Activated naive CD4-positive, alpha-beta T cell treated with anti-CD3 and anti-CD28 coated beads, Interleukin-2, amount 50 U/mL, for 24 hours (primary cell): ENCODE data around the gene SLX1A.
A peak's percentile ranks its signal among the peaks of the same experiment; 100 is the strongest.
"Not testable (repeated sequence)": the region's sequence is repeated elsewhere in the genome, so short reads cannot be mapped to it uniquely, and the experiment has no call there.

ENCODE experiments used
- H3K27ac Mint-ChIP-seq: one replicate; pipeline ENCODE4 v1.8.0; 2021; ENCODE audit warnings: mild to moderate bottlenecking, mixed read lengths
- H3K27me3 Mint-ChIP-seq: one replicate; pipeline ENCODE4 v1.8.0; 2021; ENCODE audit warnings: mixed read lengths
- H3K36me3 Mint-ChIP-seq: one replicate; pipeline ENCODE4 v1.8.0; 2021; ENCODE audit warnings: mixed read lengths
- H3K4me1 Mint-ChIP-seq: one replicate; pipeline ENCODE4 v1.8.0; 2021; ENCODE audit warnings: mixed read lengths
- H3K4me3 Mint-ChIP-seq: one replicate; pipeline ENCODE4 v1.8.0; 2021; ENCODE audit warnings: mild to moderate bottlenecking, mixed read lengths
- H3K9me3 Mint-ChIP-seq: one replicate; pipeline ENCODE4 v1.8.0; 2021; ENCODE audit warnings: mixed read lengths

The SLX1A gene

GRCh38 chr16:30176876-30177275 lies 16.8 kb upstream of the SLX1A start:
- H3K36me3 Mint-ChIP-seq, H3K4me3 Mint-ChIP-seq, H3K9me3 Mint-ChIP-seq, H3K4me1 Mint-ChIP-seq, H3K27me3 Mint-ChIP-seq, H3K27ac Mint-ChIP-seq: not testable (repeated sequence)

GRCh38 chr16:30179195-30179594 lies 14.5 kb upstream of the SLX1A start:
- no peaks in the 10 kb centered on the region for H3K9me3 Mint-ChIP-seq
- H3K27ac Mint-ChIP-seq: no peak overlapping the region
- H3K27me3 Mint-ChIP-seq: no peaks in the 10 kb centered on the region
- H3K4me3 Mint-ChIP-seq: no peak overlapping the region
- H3K4me1 Mint-ChIP-seq: peaks cover 13% of the 10 kb centered on the region
- H3K36me3 Mint-ChIP-seq: no peaks in the 10 kb centered on the region

- Mint-ChIP-seq H3K9me3 (no peaks in the 10 kb centered on the region), H3K27ac (no peak overlapping the region), H3K4me3 (no peak overlapping the region), H3K4me1 (peaks cover 13% of the 10 kb centered on the region), H3K36me3 (peaks cover 3% of the 10 kb centered on the region), H3K27me3 (no peaks in the 10 kb centered on the region)
These were observed 13.7 kb upstream of the SLX1A start for GRCh38 chr16:30179931-30180330.

GRCh38 chr16:30180741-30181140 lies 12.9 kb upstream of the SLX1A start:
- Mint-ChIP-seq H3K27me3 (no peaks in the 10 kb centered on the region), H3K27ac (no peak overlapping the region), H3K4me1 (peaks cover 13% of the 10 kb centered on the region), H3K4me3 (no peak overlapping the region), H3K36me3 (peaks cover 3% of the 10 kb centered on the region), H3K9me3 (no peaks in the 10 kb centered on the region)

GRCh38 chr16:30183233-30184095 lies 10.2 kb upstream of the SLX1A start, which contains the start of gene CORO1A:
CORO1A (plus strand) TSS chr16:30183602; CDS start chr16:30185210, 1,608 bp downstream.
- Mint-ChIP-seq H3K4me1 (peaks cover 29% of the 10 kb centered on the region), H3K27me3 (no peaks in the 10 kb centered on the region), H3K27ac (peak within 1 kb of the TSS; percentile 97), H3K36me3 (peaks cover 12% of the 10 kb centered on the region), H3K9me3 (no peaks in the 10 kb centered on the region), H3K4me3 (peak within 1 kb of the TSS; percentile 96)

GRCh38 chr16:30184096-30184890 lies 9.4 kb upstream of the SLX1A start:
- H3K4me3 Mint-ChIP-seq: peak overlapping the region; percentile 96
- H3K27ac Mint-ChIP-seq: peak overlapping the region; percentile 97
- H3K4me1 Mint-ChIP-seq: peaks cover 29% of the 10 kb centered on the region
- peaks cover 12% of the 10 kb centered on the region for H3K36me3 Mint-ChIP-seq
- H3K9me3 Mint-ChIP-seq: no peaks in the 10 kb centered on the region
- no peaks in the 10 kb centered on the region for H3K27me3 Mint-ChIP-seq

GRCh38 chr16:30184891-30185682 lies 8.6 kb upstream of the SLX1A start:
- H3K36me3 Mint-ChIP-seq: peaks cover 12% of the 10 kb centered on the region
- H3K9me3 Mint-ChIP-seq: no peaks in the 10 kb centered on the region
- H3K4me3 Mint-ChIP-seq: peak overlapping the region; percentile 96
- peak overlapping the region; percentile 97 for H3K27ac Mint-ChIP-seq
- no peaks in the 10 kb centered on the region for H3K27me3 Mint-ChIP-seq
- peaks cover 29% of the 10 kb centered on the region for H3K4me1 Mint-ChIP-seq

- H3K36me3 Mint-ChIP-seq: peaks cover 12% of the 10 kb centered on the region
- no peaks in the 10 kb centered on the region for H3K9me3 Mint-ChIP-seq
- H3K27ac Mint-ChIP-seq: peak overlapping the region; percentile 97
- peaks cover 27% of the 10 kb centered on the region for H3K4me1 Mint-ChIP-seq
- H3K27me3 Mint-ChIP-seq: no peaks in the 10 kb centered on the region
- peak overlapping the region; percentile 96 for H3K4me3 Mint-ChIP-seq
These were observed 7.8 kb upstream of the SLX1A start for GRCh38 chr16:30185683-30186421.

- Mint-ChIP-seq H3K27ac (peak overlapping the region; percentile 97), H3K27me3 (no peaks in the 10 kb centered on the region), H3K36me3 (peaks cover 12% of the 10 kb centered on the region), H3K9me3 (no peaks in the 10 kb centered on the region), H3K4me3 (peak overlapping the region; percentile 96), H3K4me1 (peaks cover 25% of the 10 kb centered on the region)
These were observed 7.3 kb upstream of the SLX1A start for GRCh38 chr16:30186444-30186781.

GRCh38 chr16:30186782-30187555 lies 6.7 kb upstream of the SLX1A start:
- Mint-ChIP-seq H3K36me3 (peaks cover 12% of the 10 kb centered on the region), H3K27me3 (no peaks in the 10 kb centered on the region), H3K27ac (peak overlapping the region; percentile 97), H3K4me1 (peaks cover 24% of the 10 kb centered on the region), H3K9me3 (no peaks in the 10 kb centered on the region), H3K4me3 (peak overlapping the region; percentile 96)

GRCh38 chr16:30187556-30187865 lies 6.2 kb upstream of the SLX1A start:
- peak overlapping the region; percentile 97 for H3K27ac Mint-ChIP-seq
- no peaks in the 10 kb centered on the region for H3K9me3 Mint-ChIP-seq
- peaks cover 18% of the 10 kb centered on the region for H3K4me1 Mint-ChIP-seq
- H3K36me3 Mint-ChIP-seq: peaks cover 12% of the 10 kb centered on the region
- H3K4me3 Mint-ChIP-seq: peak overlapping the region; percentile 96
- no peaks in the 10 kb centered on the region for H3K27me3 Mint-ChIP-seq

GRCh38 chr16:30187971-30188561 lies 5.6 kb upstream of the SLX1A start:
- H3K36me3 Mint-ChIP-seq: peaks cover 12% of the 10 kb centered on the region
- peak overlapping the region; percentile 59 for H3K27ac Mint-ChIP-seq
- no peaks in the 10 kb centered on the region for H3K9me3 Mint-ChIP-seq
- peak overlapping the region; percentile 47 for H3K4me3 Mint-ChIP-seq
- H3K4me1 Mint-ChIP-seq: peaks cover 16% of the 10 kb centered on the region
- H3K27me3 Mint-ChIP-seq: no peaks in the 10 kb centered on the region

GRCh38 chr16:30191158-30191557 lies 2.5 kb upstream of the SLX1A start:
- H3K4me1 Mint-ChIP-seq: peaks cover 16% of the 10 kb centered on the region
- not testable (repeated sequence) for H3K9me3 Mint-ChIP-seq, H3K27me3 Mint-ChIP-seq, H3K27ac Mint-ChIP-seq, H3K36me3 Mint-ChIP-seq, H3K4me3 Mint-ChIP-seq

- not testable (repeated sequence) for H3K27ac Mint-ChIP-seq, H3K4me1 Mint-ChIP-seq, H3K4me3 Mint-ChIP-seq, H3K27me3 Mint-ChIP-seq, H3K9me3 Mint-ChIP-seq, H3K36me3 Mint-ChIP-seq
These were observed 577 bp upstream of the SLX1A start for GRCh38 chr16:30193098-30193497.
